GM04503 (cell line): ENCODE data around the gene WDR75.
"Not testable (repeated sequence)": the region's sequence is repeated elsewhere in the genome, so short reads cannot be mapped to it uniquely, and the experiment has no call there.

Experiments
- DNase-seq: peaks from one replicate; pipeline ENCODE4 v3.0.0-alpha.2; 2012; ENCODE audit warnings: low read depth

Gene WDR75

DNA sequence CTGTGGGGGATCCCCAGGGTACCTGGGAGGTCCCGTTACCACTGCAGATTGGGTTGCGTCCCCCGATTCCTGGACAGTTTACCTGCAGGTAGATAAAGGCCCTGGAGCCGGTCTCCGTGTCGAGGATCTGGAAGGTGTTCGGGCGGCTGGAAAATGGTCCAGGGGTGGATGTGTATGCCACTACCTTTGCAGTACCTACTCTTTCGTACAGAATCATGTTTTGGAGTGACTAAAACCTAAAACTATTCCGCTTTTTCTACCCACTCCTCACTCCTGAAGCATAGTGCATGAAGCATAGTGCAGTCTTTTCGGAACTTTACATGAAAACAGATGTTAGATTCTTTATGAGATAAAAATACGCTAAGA is 418 bp downstream of the WDR75 start:
- no peak for DNase-seq

DNA sequence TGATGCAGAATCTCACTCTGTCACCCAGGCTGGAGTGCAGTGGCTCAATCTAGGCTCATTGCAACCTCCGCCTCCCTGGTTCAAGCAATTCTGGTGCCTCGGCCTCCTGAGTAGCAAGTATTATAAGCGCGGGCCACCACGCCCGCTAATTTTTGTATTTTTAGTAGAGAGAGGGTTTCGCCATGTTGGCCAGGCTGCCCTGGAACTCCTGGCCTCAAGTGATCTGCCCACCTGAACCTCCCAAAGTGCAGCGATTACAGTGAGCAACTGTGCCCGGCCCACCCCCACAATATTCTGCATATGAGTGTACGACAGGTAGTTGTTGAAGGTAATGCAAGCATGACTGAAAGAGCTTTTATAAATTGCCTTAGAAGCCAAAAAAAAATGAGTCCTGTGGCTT is 1.2 kb downstream of the WDR75 start:
- DNase-seq, result no peak

GRCh38 chr2:189444322-189444721 is 3.0 kb downstream of the WDR75 start:
- no peak for DNase-seq

DNA sequence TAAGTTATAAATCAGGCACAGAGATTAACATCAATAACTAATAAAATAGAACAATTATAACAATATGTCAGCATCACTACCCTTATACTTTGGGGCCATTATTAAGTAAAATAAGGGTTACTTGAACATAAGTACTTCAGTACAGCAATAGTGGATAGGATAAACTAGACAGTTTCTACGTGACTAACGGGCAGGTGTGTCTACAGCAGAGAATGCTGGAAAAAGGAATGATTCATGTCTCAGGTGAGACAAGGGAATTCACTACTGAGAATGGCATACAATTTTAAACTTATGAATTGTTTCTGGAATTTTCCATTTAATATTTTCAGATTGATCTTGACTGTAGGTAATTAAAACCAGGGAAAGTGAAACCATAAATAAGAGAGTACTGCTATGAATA is 5.5 kb downstream of the WDR75 start:
- DNase-seq, result no peak

GRCh38 chr2:189454009-189454408 is 12.7 kb downstream of the WDR75 start:
- DNase-seq, result no peak

GRCh38 chr2:189465076-189465475 is 23.8 kb downstream of the WDR75 start:
- DNase-seq, result no peak

GRCh38 chr2:189465478-189465877 is 24.2 kb downstream of the WDR75 start:
- no peak for DNase-seq

GRCh38 chr2:189466046-189466445 is 24.8 kb downstream of the WDR75 start:
- DNase-seq, result no peak

DNA sequence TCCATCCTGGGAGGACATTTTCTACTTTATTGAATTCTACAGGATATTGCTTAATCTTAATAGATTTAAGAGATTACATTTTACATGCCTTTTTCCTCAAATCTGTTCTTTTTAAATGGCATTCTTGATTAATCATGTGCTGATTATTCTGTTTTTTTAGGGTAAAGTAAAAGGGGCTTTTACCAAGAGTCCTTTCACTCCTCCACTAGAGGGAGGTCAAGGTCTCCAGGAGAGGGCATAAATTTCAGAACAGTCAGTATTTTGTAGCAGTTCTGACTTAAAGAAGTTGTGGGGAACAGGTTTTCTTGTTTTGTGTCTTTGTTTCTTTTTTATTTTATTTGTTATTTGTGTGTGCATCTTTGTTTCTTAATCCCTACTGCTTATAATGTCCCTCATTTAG is 25.4 kb downstream of the WDR75 start:
- DNase-seq, result no peak

- DNase-seq, result no peak
Observed at GRCh38 chr2:189467160-189467559, 25.9 kb downstream of the WDR75 start.

DNA sequence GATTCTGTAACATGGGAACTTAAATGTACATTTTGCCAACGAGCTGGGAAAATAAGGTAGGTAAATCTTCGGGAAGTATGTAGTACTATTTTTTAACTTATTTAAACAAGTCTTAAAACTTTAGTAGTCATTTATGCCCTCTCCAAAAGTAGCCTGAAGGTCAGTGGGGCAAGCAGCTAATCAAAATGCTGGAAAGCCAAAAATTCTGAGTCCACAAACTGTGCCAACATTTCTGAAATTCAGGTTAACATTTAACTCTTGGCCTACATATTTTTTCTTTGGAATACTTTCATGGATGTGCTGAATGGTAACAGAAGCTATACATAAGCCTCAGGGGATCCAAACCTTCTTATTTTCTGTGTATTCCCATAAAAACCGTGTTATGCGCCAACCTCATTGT is 26.3 kb downstream of the WDR75 start:
- DNase-seq, result no peak

- DNase-seq, result no peak
Observed at GRCh38 chr2:189474526-189474925, 33.3 kb downstream of the WDR75 start.

- DNase-seq, result no peak
Observed at GRCh38 chr2:189477756-189478155, 36.5 kb downstream of the WDR75 start.

GRCh38 chr2:189478289-189478688 is 37.0 kb downstream of the WDR75 start:
- not testable (repeated sequence) for DNase-seq

DNA sequence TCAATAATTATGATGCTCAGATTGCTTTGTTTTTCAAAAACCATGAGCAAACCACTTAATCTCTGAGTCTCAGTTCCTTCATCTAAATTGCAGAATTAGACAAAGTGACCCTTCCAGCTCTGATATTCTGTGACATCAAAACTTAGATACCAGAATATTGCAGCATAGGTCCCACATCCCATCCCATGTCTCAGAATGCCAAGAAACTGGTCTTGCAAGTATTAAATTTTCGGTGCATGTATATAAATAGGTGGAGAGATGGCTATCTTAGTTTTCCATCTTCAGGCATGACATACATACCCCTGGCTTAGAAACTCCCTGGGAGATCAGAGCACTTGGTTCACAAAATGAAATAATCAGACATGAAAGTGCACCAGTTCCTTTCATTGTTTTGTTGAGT is 39.8 kb downstream of the WDR75 start:
- DNase-seq, result no peak

DNA sequence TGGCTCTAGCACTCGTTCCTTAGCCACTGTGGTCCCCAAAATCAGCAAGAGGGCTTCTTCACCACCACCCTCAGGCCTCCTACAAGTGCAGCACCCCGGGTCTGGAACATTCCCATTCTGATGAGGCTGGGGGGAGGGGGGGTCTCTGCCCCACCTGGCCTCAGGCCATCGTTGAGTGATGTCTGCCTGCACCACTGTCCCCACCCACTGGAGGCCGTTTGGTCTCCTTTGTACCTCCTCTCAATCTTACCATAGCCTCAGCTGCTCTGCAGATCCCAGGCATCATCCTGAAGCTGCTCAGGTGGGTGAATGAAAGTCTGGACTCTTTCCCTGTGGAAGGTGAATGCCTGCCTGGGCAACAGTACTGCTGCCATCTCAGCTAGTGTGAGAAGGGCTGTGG is 42.3 kb downstream of the WDR75 start:
- no peak for DNase-seq

DNA sequence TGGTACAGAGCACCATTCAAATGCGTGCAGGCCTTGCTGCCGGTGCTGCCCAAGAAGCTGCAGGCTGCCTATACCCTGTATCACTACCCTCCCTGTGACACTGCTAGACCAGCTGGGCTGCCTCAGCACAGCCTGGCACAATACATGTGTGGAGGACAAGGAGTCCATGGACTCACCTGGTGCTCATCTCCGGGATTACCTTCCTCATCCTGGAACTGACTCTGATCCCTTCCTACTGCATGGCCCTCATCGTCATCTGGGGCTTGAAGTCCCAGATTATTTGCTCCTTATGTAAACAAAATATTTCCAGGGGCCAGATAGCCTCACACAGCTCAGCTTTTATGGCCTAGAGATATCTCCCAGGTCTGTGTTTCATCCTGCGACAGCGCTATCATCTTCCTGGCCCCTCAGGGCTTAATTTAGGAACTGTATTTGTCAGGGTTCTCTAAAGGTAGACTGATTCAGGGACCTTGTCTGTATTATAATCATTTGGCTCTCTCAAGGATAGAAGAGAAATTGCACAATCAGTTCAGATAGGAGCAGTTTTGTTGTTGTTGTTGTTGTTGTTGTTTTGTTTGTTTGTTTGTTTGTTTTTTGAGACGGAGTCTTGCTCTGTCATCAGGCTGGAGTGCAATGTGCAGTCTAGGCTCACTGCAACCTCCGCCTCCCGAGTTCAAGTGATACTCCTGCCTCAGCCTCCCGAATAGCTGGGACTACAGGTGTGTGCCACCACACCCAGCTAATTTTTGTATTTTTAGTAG is 42.9 kb downstream of the WDR75 start:
- DNase-seq, result no peak

DNA sequence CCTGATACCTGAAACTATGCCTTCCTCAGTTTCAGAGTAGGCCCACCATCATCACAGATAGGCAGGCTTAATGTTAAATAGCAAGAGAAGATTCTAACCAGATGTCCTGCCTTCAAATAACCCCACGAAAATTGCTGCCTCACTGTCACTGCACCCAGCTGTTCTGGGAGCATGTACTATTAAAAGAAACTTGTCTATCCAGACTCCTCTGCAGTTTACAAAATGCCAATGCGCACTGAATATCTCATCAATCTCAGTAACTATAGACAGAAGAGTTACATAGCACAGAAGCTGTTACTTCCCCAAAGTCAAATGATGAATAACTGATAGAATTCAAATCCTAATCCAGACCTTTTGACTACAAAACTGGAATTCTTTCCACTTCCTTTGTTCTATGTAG is 43.9 kb downstream of the WDR75 start:
- DNase-seq, result no peak

DNA sequence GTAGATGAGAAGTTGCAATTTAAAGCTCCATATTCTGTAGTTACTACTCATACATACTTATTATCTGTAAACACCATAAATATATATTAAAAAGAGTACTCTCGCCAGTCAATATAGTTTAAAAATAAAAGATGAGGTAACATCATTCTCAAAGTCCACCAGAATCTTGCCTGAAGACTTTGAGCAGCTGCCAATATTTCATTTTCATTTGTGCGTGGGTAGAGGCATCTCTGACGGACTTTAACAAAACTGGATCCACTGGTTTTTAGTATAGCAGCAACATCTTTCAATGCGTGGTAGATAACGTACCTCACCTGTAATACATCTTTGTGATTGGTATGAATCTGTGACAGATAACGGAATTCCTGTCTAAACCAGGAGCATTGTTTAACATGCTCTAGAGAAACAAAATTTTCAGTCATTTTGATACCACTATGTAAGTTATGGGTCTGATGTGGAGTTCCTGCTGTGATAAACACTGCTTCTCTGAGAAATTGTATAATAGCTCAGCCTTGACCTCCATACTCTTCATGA is 45.0 kb downstream of the WDR75 start:
- DNase-seq, result no peak

DNA sequence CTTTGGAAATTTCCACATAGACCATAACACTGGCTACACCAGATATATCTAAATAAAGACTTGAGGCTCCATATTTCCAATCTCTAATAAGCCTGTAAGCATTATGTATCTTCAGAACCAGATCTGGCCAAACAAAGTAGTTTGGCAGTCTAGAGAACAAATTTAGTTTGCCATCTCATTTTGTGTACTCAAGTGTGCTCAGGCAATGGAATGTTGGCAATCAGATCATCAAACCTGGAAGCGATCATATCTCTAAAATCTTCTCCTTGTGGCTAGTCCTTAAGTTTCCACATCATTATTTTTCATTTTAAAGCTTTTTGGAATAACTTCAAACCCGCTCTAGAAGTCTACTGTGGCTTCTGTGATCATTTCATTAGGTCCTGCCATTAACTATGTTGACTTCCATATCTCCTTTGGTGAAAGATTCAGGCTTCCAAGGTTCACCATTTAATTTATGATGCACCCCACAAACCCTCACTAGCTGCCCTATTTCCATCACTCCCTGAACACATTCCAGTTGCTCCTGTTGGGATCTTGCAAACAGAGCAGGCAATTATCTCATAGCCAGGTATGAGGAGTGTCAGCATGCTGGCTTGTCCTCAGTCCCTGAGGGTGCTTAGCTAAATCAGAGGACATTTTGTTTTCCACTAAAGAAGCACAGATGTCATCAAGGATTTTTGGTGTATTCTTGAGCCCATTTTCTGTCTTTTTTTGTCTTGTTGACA is 46.2 kb downstream of the WDR75 start:
- DNase-seq, result no peak

GRCh38 chr2:189488008-189488310 is 46.7 kb downstream of the WDR75 start:
- DNase-seq, result no peak

DNA sequence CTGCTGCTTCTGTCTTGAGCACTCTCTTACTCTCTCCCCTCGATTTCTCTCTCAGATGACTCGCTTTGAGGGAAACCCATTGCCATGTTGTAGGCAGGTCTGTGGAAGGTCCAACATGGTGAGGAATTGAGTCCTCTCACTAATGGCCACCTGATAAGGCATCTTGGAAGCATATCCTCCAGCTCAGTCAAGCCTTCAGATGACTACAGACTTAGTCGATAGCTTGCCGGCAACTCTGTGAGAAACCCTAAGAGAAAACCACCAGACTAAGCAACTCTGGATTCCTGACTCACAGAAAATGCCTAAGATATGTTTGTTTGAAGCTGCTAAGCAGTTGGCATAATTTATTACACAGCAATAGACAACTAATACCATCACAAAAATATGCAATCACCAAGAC is 51.2 kb downstream of the WDR75 start:
- DNase-seq, result no peak

- DNase-seq, result no peak
Observed at GRCh38 chr2:189498205-189498604, 56.9 kb downstream of the WDR75 start.

- DNase-seq, result no peak
Observed at GRCh38 chr2:189499137-189499536, 57.9 kb downstream of the WDR75 start.
